ENCODE results near the gene RNF10.
A peak's percentile ranks its signal among the peaks of the same experiment; 100 is the strongest.
"Not testable (repeated sequence)": the region's sequence is repeated elsewhere in the genome, so short reads cannot be mapped to it uniquely, and the experiment has no call there.

Gene RNF10

GRCh38 chr12:120529641-120530417 lies 4.3 kb upstream of the RNF10 start:
- DNase-seq: peak; percentile 78

GRCh38 chr12:120530418-120530761 lies 3.8 kb upstream of the RNF10 start:
- DNase-seq: not testable (repeated sequence)

- DNase-seq: no peak
These were observed 1.4 kb upstream of the RNF10 start for GRCh38 chr12:120532701-120533238.

- DNase-seq: no peak
These were observed 823 bp downstream of the RNF10 start for GRCh38 chr12:120534703-120535655.

- no peak for DNase-seq
These were observed 2.1 kb downstream of the RNF10 start for GRCh38 chr12:120536064-120536791.

GRCh38 chr12:120537856-120538220 lies 3.7 kb downstream of the RNF10 start:
- no peak for DNase-seq

- no peak for DNase-seq
These were observed 4.4 kb downstream of the RNF10 start for GRCh38 chr12:120538281-120539156.

GRCh38 chr12:120539303-120539702 lies 5.1 kb downstream of the RNF10 start:
- no peak for DNase-seq

GRCh38 chr12:120540445-120540844 lies 6.3 kb downstream of the RNF10 start:
- no peak for DNase-seq

- DNase-seq: no peak
These were observed 8.0 kb downstream of the RNF10 start for GRCh38 chr12:120542166-120542565.

GRCh38 chr12:120544691-120545090 lies 10.5 kb downstream of the RNF10 start:
- no peak for DNase-seq

- no peak for DNase-seq
These were observed 11.9 kb downstream of the RNF10 start for GRCh38 chr12:120546050-120546386.

- no peak for DNase-seq
These were observed 20.5 kb downstream of the RNF10 start for GRCh38 chr12:120554678-120555077.

GRCh38 chr12:120557589-120557988 lies 23.4 kb downstream of the RNF10 start:
- no peak for DNase-seq

- no peak for DNase-seq
These were observed 28.8 kb downstream of the RNF10 start for GRCh38 chr12:120562906-120563305.

GRCh38 chr12:120563495-120563894 lies 29.3 kb downstream of the RNF10 start:
- no peak for DNase-seq

GRCh38 chr12:120571299-120571698 lies 37.1 kb downstream of the RNF10 start:
- DNase-seq: no peak

- DNase-seq: no peak
These were observed 39.4 kb downstream of the RNF10 start for GRCh38 chr12:120573560-120573959.

GRCh38 chr12:120574106-120574505 lies 40.0 kb downstream of the RNF10 start:
- no peak for DNase-seq

GRCh38 chr12:120579179-120579578 lies 45.0 kb downstream of the RNF10 start:
- DNase-seq: no peak

- peak; percentile 93 for DNase-seq
These were observed 46.9 kb downstream of the RNF10 start, which contains the start of gene POP5 for GRCh38 chr12:120580787-120581723. TSS of gene POP5 (minus strand) at chr12:120581402. CDS start at chr12:120581362, 40 bp downstream.

Data from NCI-H1417 treated with DMSO at 0.1 percent for 48 hours (cell line).